Activated CD4-positive, alpha-beta memory T cell treated with anti-CD3 and anti-CD28 coated beads, Interleukin-2, amount 10 ng/mL, durations not matched to agents 7 days and 5 days (primary cell): Measurements from ENCODE around the gene SMAD1. TPM values are rescaled to one million over a fixed set of nuclear protein-coding genes. Genes with fewer than 3 reads are reported as not detected.

Experiments
- CTCF ChIA-PET: fragments of 350-600 bp; sonication (Branson Sonifier 250); formaldehyde crosslinking; loops from one replicate; lab custom pipeline; 2021; ENCODE audit warnings: antibody characterized with exemption, inconsistent platforms; lab: Charles Lee
- POLR2A ChIA-PET: fragments of 350-600 bp; sonication (Branson Sonifier 250); formaldehyde crosslinking; loops from one replicate; lab custom pipeline; 2021; ENCODE audit warnings: antibody characterized with exemption; lab: Charles Lee
- DNase-seq: peaks from one replicate; pipeline ENCODE4 v3.0.0-alpha.2; 2020
- H3K27ac Mint-ChIP-seq: one replicate; pipeline ENCODE4 v1.8.0; 2021; ENCODE audit warnings: mild to moderate bottlenecking, mixed read lengths
- H3K27me3 Mint-ChIP-seq: one replicate; pipeline ENCODE4 v1.8.0; 2021; ENCODE audit warnings: mixed read lengths
- H3K36me3 Mint-ChIP-seq: one replicate; pipeline ENCODE4 v1.8.0; 2021; ENCODE audit warnings: low read depth, mixed read lengths
- H3K4me1 Mint-ChIP-seq: one replicate; pipeline ENCODE4 v1.8.0; 2021; ENCODE audit warnings: mixed read lengths
- H3K4me3 Mint-ChIP-seq: one replicate; pipeline ENCODE4 v1.8.0; 2021; ENCODE audit warnings: mild to moderate bottlenecking, mixed read lengths
- H3K9me3 Mint-ChIP-seq: one replicate; pipeline ENCODE4 v1.8.0; 2021; ENCODE audit warnings: mixed read lengths
- total RNA-seq, 2 experiments: library from RNA; stranded (reverse); gene quantifications; one replicate each; pipeline ENCODE4 v1.2.3, GENCODE V29; 2021

The SMAD1 gene
- total RNA-seq, 2 experiments from 2014 or later, result 1.9 to 2.1 TPM

- no peaks in the 10 kb centered on the region for H3K36me3 Mint-ChIP-seq
- H3K4me1 Mint-ChIP-seq, result no peaks in the 10 kb centered on the region
- peaks cover 23% of the 10 kb centered on the region for H3K27me3 Mint-ChIP-seq
- ChIA-PET POLR2A (no interaction called here), CTCF (no interaction called here)
- DNase-seq, result no peak
- no peaks in the 10 kb centered on the region for H3K9me3 Mint-ChIP-seq
- H3K27ac Mint-ChIP-seq, result no peak overlapping the region
- H3K4me3 Mint-ChIP-seq, result no peak overlapping the region
Observed at GRCh38 chr4:145493166-145493565, 11.5 kb downstream of the SMAD1 start.

GRCh38 chr4:145494666-145495270 lies 13.1 kb downstream of the SMAD1 start:
- CTCF ChIA-PET, result no interaction called here

GRCh38 chr4:145496292-145496691 lies 14.6 kb downstream of the SMAD1 start:
- H3K4me1 Mint-ChIP-seq, result no peaks in the 10 kb centered on the region

More at GRCh38 chr4:145494666-145495270, 13.1 kb downstream of the SMAD1 start:
- no peaks in the 10 kb centered on the region for H3K9me3 Mint-ChIP-seq
- no peak overlapping the region for H3K4me3 Mint-ChIP-seq
- no peak overlapping the region for H3K27ac Mint-ChIP-seq
- POLR2A ChIA-PET, result no interaction called here
- no peaks in the 10 kb centered on the region for H3K36me3 Mint-ChIP-seq
- DNase-seq, result no peak
- no peaks in the 10 kb centered on the region for H3K4me1 Mint-ChIP-seq
- H3K27me3 Mint-ChIP-seq, result peaks cover 26% of the 10 kb centered on the region

GRCh38 chr4:145497199-145498149 lies 15.8 kb downstream of the SMAD1 start:
- Mint-ChIP-seq H3K27ac (no peak overlapping the region), H3K27me3 (peaks cover 31% of the 10 kb centered on the region), H3K4me1 (no peaks in the 10 kb centered on the region), H3K4me3 (no peak overlapping the region), H3K9me3 (no peaks in the 10 kb centered on the region), H3K36me3 (no peaks in the 10 kb centered on the region)
- POLR2A ChIA-PET, result no interaction called here
- CTCF ChIA-PET, result no interaction called here
- DNase-seq, result no peak

More at GRCh38 chr4:145496292-145496691, 14.6 kb downstream of the SMAD1 start:
- CTCF ChIA-PET, result interaction anchor here (0.6 kb wide), 1 partner anchor 225 kb away, joined by 4 read pairs; no protein-coding TSS in a partner anchor
- POLR2A ChIA-PET, result interaction anchor here (0.6 kb wide), 1 partner anchor 387 kb away, joined by 3 read pairs; no protein-coding TSS in a partner anchor
- H3K4me3 Mint-ChIP-seq, result no peak overlapping the region
- no peak for DNase-seq
- H3K27me3 Mint-ChIP-seq, result peaks cover 32% of the 10 kb centered on the region
- H3K36me3 Mint-ChIP-seq, result no peaks in the 10 kb centered on the region
- H3K27ac Mint-ChIP-seq, result no peak overlapping the region
- H3K9me3 Mint-ChIP-seq, result no peaks in the 10 kb centered on the region

GRCh38 chr4:145498430-145498829 lies 16.8 kb downstream of the SMAD1 start:
- no peaks in the 10 kb centered on the region for H3K36me3 Mint-ChIP-seq
- H3K9me3 Mint-ChIP-seq, result no peaks in the 10 kb centered on the region
- H3K27me3 Mint-ChIP-seq, result peaks cover 30% of the 10 kb centered on the region
- CTCF ChIA-PET, result no interaction called here
- H3K4me3 Mint-ChIP-seq, result no peak overlapping the region
- POLR2A ChIA-PET, result no interaction called here
- H3K27ac Mint-ChIP-seq, result no peak overlapping the region
- no peak for DNase-seq
- no peaks in the 10 kb centered on the region for H3K4me1 Mint-ChIP-seq

GRCh38 chr4:145501051-145501660 lies 19.5 kb downstream of the SMAD1 start:
- Mint-ChIP-seq H3K27ac (no peak overlapping the region), H3K36me3 (no peaks in the 10 kb centered on the region), H3K4me3 (no peak overlapping the region), H3K27me3 (peaks cover 24% of the 10 kb centered on the region), H3K4me1 (no peaks in the 10 kb centered on the region), H3K9me3 (no peaks in the 10 kb centered on the region)
- ChIA-PET CTCF (no interaction called here), POLR2A (no interaction called here)
- no peak for DNase-seq

- ChIA-PET CTCF (no interaction called here), POLR2A (no interaction called here)
- DNase-seq, result no peak
- no peaks in the 10 kb centered on the region for H3K36me3 Mint-ChIP-seq
- no peak overlapping the region for H3K4me3 Mint-ChIP-seq
- no peaks in the 10 kb centered on the region for H3K4me1 Mint-ChIP-seq
- H3K9me3 Mint-ChIP-seq, result no peaks in the 10 kb centered on the region
- H3K27ac Mint-ChIP-seq, result no peak overlapping the region
- H3K27me3 Mint-ChIP-seq, result peaks cover 17% of the 10 kb centered on the region
Observed at GRCh38 chr4:145502809-145503208, 21.2 kb downstream of the SMAD1 start.

GRCh38 chr4:145503486-145504072 lies 21.9 kb downstream of the SMAD1 start:
- Mint-ChIP-seq H3K27ac (no peak overlapping the region), H3K9me3 (no peaks in the 10 kb centered on the region), H3K27me3 (peaks cover 17% of the 10 kb centered on the region), H3K4me3 (no peak overlapping the region), H3K4me1 (no peaks in the 10 kb centered on the region), H3K36me3 (no peaks in the 10 kb centered on the region)
- POLR2A ChIA-PET, result no interaction called here
- CTCF ChIA-PET, result no interaction called here
- no peak for DNase-seq

GRCh38 chr4:145505995-145506394 lies 24.3 kb downstream of the SMAD1 start:
- Mint-ChIP-seq H3K27me3 (peaks cover 9% of the 10 kb centered on the region), H3K4me1 (no peaks in the 10 kb centered on the region), H3K36me3 (no peaks in the 10 kb centered on the region), H3K9me3 (no peaks in the 10 kb centered on the region), H3K4me3 (no peak overlapping the region), H3K27ac (no peak overlapping the region)
- CTCF ChIA-PET, result no interaction called here
- POLR2A ChIA-PET, result no interaction called here
- DNase-seq, result no peak

GRCh38 chr4:145507636-145508035 lies 26.0 kb downstream of the SMAD1 start:
- no peak overlapping the region for H3K4me3 Mint-ChIP-seq
- H3K27ac Mint-ChIP-seq, result no peak overlapping the region
- H3K27me3 Mint-ChIP-seq, result peaks cover 2% of the 10 kb centered on the region
- peaks cover 1% of the 10 kb centered on the region for H3K9me3 Mint-ChIP-seq
- no peak for DNase-seq
- CTCF ChIA-PET, result interaction anchor here (0.7 kb wide), 1 partner anchor 411 kb away, joined by 3 read pairs; no protein-coding TSS in a partner anchor
- H3K4me1 Mint-ChIP-seq, result no peaks in the 10 kb centered on the region
- no peaks in the 10 kb centered on the region for H3K36me3 Mint-ChIP-seq
- POLR2A ChIA-PET, result no interaction called here

GRCh38 chr4:145511913-145512522 lies 30.4 kb downstream of the SMAD1 start:
- no peak overlapping the region for H3K4me3 Mint-ChIP-seq
- H3K36me3 Mint-ChIP-seq, result no peaks in the 10 kb centered on the region
- H3K9me3 Mint-ChIP-seq, result peaks cover 5% of the 10 kb centered on the region
- H3K27ac Mint-ChIP-seq, result no peak overlapping the region
- ChIA-PET CTCF (no interaction called here), POLR2A (no interaction called here)
- H3K27me3 Mint-ChIP-seq, result peaks cover 2% of the 10 kb centered on the region
- DNase-seq, result no peak
- no peaks in the 10 kb centered on the region for H3K4me1 Mint-ChIP-seq

- no peak for DNase-seq
- Mint-ChIP-seq H3K27ac (no peak overlapping the region), H3K36me3 (no peaks in the 10 kb centered on the region), H3K4me3 (no peak overlapping the region), H3K27me3 (peaks cover 3% of the 10 kb centered on the region), H3K4me1 (no peaks in the 10 kb centered on the region), H3K9me3 (peaks cover 5% of the 10 kb centered on the region)
- ChIA-PET POLR2A (no interaction called here), CTCF (no interaction called here)
Observed at GRCh38 chr4:145513020-145513621, 31.5 kb downstream of the SMAD1 start.
